ENCODE data around the gene ITGB4.

The ITGB4 gene

GRCh38 chr17:75681289-75681688 lies 40.0 kb upstream of the ITGB4 start:
- in situ Hi-C loops (cut with MboI; ENCODE audit: low pct_unique_long_range_greater_than_20kb, low sequenced_read_pairs, unreplicated experiment), result no loop called here
- no peak for DNase-seq (ENCODE audit: low spot score)

GRCh38 chr17:75683583-75683982 lies 37.7 kb upstream of the ITGB4 start:
- in situ Hi-C loops (cut with MboI; ENCODE audit: low pct_unique_long_range_greater_than_20kb, low sequenced_read_pairs, unreplicated experiment), result no loop called here
- no peak for DNase-seq (ENCODE audit: low spot score)
- TF ChIP-seq CTCF (IDR thresholded peaks at IDR 0.05; ENCODE audit: extremely low read depth, insufficient read depth, missing control alignments), result no peak

More at GRCh38 chr17:75681289-75681688, 40.0 kb upstream of the ITGB4 start:
- no peak for TF ChIP-seq CTCF (IDR thresholded peaks at IDR 0.05; ENCODE audit: extremely low read depth, insufficient read depth, missing control alignments)

GRCh38 chr17:75684249-75684648 lies 37.0 kb upstream of the ITGB4 start:
- in situ Hi-C loops (cut with MboI; ENCODE audit: low pct_unique_long_range_greater_than_20kb, low sequenced_read_pairs, unreplicated experiment), result no loop called here
- DNase-seq (ENCODE audit: low spot score), result no peak
- TF ChIP-seq CTCF (IDR thresholded peaks at IDR 0.05; ENCODE audit: extremely low read depth, insufficient read depth, missing control alignments), result no peak

- no peak for TF ChIP-seq CTCF (IDR thresholded peaks at IDR 0.05; ENCODE audit: extremely low read depth, insufficient read depth, missing control alignments)
- in situ Hi-C loops (cut with MboI; ENCODE audit: low pct_unique_long_range_greater_than_20kb, low sequenced_read_pairs, unreplicated experiment), result no loop called here
- DNase-seq (ENCODE audit: low spot score), result no peak
Measured at GRCh38 chr17:75684924-75685323, 36.3 kb upstream of the ITGB4 start.

- no peak for DNase-seq (ENCODE audit: low spot score)
- TF ChIP-seq CTCF (IDR thresholded peaks at IDR 0.05; ENCODE audit: extremely low read depth, insufficient read depth, missing control alignments), result no peak
- in situ Hi-C loops (cut with MboI; ENCODE audit: low pct_unique_long_range_greater_than_20kb, low sequenced_read_pairs, unreplicated experiment), result no loop called here
Measured at GRCh38 chr17:75685499-75685898, 35.8 kb upstream of the ITGB4 start.

- DNase-seq (ENCODE audit: low spot score), result no peak
- no peak for TF ChIP-seq CTCF (IDR thresholded peaks at IDR 0.05; ENCODE audit: extremely low read depth, insufficient read depth, missing control alignments)
Measured at GRCh38 chr17:75688209-75688825, 32.9 kb upstream of the ITGB4 start.

More at GRCh38 chr17:75688209-75688825, 32.9 kb upstream of the ITGB4 start:
- in situ Hi-C loops (cut with MboI; ENCODE audit: low pct_unique_long_range_greater_than_20kb, low sequenced_read_pairs, unreplicated experiment), result no loop called here
